ENCODE measurements around the gene ABR.

- TF ChIP-seq POLR2A (IDR thresholded peaks at IDR 0.05; ENCODE audit: low read depth, low read length) = no peak
- TF ChIP-seq POLR2AphosphoS5 (IDR thresholded peaks at IDR 0.05; ENCODE audit: low read depth, low read length) = no peak
- no peak for TF ChIP-seq TAF1 (IDR thresholded peaks at IDR 0.05; ENCODE audit: low read depth, low read length)
- no peak for TF ChIP-seq POU2F2 (IDR thresholded peaks at IDR 0.05; ENCODE audit: low read depth, low read length)
- TF ChIP-seq SPI1 (IDR thresholded peaks at IDR 0.05; ENCODE audit: low read depth, low read length) = no peak
- no peak for TF ChIP-seq PAX5 (IDR thresholded peaks at IDR 0.05; ENCODE audit: insufficient read depth, low read length, severe bottlenecking)
Observed at GRCh38 chr17:1029922-1030644, 149.7 kb downstream of the ABR start.

All from GM12891 (cell line).